GM12874 (cell line): ENCODE results near the gene SIRT7.

Experiments
- TF ChIP-seq, protein P1 (sequence below): IDR thresholded peaks from 2 replicates; pipeline ENCODE4 v1.5.1; 2011; ENCODE audit warnings: low read depth, mild to moderate bottlenecking, control low read depth, low read length, moderate library complexity; ENCODE audit not compliant: insufficient read depth

The SIRT7 gene

DNA sequence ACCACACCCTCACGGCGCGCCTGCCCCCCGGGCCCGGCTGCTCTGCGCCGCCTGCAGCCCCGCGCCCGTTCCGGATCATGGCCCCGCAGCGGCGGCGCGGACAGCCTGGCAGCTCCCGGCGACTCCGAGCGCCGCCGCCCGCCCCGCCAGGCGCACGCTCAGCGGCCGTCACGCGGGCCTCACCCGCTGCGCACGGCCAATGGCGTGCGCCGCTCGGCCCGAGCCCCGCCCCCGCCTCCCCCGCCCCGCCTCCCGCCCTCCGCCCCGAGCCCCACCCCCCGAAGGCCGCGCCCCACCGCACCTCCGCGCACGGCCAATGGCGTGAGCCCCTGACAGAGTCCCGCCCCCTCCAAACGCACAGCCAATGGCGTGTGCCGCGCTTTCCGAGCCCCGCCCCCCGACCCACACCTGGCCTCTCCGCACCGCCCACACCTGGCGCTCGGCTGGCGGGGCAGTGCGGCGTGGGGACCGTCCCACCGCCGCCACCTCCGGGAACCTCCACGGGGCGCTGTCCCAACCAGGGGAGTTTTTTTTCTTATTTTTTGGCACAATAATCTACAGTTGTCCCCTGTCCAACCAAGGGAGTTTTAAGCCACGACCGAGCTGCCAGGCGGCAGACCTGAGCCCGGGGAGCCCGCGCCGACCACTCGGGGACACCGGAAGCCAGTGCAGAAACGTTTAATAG, 6.6 kb downstream of the SIRT7 start, which contains the start of gene PCYT2:
TSS of gene PCYT2 (minus strand) at position 123 of the 685 bp plus-strand sequence. CDS start at position 79, 44 bp downstream.
- TF ChIP-seq, protein P1, sequence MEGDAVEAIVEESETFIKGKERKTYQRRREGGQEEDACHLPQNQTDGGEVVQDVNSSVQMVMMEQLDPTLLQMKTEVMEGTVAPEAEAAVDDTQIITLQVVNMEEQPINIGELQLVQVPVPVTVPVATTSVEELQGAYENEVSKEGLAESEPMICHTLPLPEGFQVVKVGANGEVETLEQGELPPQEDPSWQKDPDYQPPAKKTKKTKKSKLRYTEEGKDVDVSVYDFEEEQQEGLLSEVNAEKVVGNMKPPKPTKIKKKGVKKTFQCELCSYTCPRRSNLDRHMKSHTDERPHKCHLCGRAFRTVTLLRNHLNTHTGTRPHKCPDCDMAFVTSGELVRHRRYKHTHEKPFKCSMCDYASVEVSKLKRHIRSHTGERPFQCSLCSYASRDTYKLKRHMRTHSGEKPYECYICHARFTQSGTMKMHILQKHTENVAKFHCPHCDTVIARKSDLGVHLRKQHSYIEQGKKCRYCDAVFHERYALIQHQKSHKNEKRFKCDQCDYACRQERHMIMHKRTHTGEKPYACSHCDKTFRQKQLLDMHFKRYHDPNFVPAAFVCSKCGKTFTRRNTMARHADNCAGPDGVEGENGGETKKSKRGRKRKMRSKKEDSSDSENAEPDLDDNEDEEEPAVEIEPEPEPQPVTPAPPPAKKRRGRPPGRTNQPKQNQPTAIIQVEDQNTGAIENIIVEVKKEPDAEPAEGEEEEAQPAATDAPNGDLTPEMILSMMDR: no peak

DNA sequence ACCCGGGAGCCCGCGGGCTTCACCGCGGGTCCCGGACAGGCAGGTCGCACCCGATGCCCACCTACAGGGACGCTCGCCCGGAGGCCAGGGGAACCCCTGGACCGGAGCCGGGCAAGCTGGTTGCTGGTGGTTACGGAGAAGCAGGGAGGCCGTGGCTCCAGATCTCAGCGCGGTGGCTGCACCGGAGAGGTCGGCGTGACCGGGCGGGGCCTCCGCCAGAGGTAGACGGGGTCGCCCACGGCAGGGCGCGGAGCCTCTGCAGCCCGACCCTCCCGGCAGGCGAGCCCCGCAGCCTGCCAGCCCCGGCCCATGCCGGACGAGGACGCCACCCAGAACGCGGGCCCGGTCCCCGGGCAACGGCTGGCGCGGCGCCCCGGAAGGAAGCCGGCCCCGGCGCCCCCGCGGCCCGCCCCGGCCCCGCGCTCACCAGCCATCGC, 7.1 kb downstream of the SIRT7 start:
- TF ChIP-seq, protein P1: no peak

DNA sequence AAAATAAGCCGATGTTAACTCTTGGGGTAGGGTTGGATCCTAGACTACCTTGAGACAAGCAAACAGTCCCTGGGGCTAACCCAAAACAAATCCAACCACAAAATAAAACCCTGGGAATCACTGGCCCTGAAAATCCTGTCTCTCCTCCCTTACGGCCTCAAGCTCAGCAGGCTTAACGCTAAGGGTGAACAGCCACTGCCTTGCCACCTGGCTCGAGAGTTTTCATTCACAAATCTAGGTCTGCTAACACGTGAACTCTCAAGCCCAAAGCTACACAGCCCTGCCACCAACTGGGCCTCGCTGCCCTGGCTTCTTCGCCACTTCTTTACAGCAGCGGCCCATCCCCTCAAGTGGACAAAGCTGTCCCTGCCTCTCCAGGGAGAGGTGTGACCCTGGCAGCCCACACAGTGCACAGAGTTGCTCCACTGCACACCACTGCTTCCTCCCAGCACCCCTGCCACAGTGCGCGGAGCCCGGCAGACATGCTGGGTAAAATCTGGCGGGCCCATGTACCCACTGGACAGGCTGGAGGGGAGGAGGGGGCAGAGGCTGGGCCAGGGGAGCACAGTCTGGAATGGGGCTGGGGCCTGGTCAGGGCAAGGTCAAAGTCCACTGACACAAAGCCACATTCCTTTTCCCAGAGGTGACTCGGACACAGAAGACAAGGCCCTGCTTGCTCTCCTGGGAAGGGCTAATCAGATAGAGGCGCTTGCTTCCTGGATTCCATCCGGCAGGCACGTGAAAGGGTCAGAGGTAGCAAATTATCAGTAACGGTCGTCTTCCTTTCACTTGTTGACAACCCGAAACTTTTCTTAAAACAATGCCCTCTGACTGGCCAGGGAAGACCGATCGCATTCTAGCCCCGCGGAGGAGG, 7.8 kb downstream of the SIRT7 start:
- TF ChIP-seq, protein P1: no peak

DNA sequence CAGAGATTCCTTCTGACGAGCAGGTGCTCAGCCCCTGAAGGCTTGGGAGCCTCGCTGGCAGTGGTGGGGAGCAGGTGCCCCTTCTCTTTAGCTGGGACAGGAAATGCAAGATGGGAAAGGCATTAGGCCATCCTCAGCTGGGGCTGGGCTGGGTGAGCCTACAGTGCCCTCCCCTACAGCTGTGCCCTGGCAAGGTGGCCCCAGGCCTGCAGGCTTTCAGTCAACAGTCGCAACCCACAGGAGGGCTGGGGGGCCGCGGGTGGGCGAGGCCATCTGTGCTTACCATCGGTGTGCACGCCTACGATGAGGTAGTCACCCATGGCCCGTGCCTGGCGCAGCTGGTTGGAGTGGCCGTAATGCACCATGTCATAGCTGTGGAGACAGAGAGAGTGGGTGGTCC, 8.7 kb downstream of the SIRT7 start:
- TF ChIP-seq, protein P1: no peak

DNA sequence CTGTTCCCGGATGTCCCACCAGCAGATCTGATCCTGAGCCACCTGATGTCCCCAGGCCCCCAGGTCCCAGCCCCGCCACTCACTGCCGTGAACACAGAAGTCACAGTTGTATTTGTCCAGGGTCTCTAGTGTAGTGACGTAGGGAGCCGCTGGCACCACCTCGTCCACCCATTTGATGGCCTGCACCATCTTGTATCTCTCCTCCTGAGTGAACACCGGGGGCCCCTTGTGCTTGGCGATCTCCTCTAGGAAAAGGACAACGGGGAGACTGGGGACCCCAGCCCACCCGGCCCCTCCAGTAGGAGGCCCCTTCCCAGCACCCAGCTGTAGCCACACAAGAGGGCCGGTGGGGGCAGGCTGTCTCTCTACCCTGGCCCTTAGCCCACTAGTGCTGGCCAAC, 9.2 kb downstream of the SIRT7 start:
- TF ChIP-seq, protein P1: no peak

DNA sequence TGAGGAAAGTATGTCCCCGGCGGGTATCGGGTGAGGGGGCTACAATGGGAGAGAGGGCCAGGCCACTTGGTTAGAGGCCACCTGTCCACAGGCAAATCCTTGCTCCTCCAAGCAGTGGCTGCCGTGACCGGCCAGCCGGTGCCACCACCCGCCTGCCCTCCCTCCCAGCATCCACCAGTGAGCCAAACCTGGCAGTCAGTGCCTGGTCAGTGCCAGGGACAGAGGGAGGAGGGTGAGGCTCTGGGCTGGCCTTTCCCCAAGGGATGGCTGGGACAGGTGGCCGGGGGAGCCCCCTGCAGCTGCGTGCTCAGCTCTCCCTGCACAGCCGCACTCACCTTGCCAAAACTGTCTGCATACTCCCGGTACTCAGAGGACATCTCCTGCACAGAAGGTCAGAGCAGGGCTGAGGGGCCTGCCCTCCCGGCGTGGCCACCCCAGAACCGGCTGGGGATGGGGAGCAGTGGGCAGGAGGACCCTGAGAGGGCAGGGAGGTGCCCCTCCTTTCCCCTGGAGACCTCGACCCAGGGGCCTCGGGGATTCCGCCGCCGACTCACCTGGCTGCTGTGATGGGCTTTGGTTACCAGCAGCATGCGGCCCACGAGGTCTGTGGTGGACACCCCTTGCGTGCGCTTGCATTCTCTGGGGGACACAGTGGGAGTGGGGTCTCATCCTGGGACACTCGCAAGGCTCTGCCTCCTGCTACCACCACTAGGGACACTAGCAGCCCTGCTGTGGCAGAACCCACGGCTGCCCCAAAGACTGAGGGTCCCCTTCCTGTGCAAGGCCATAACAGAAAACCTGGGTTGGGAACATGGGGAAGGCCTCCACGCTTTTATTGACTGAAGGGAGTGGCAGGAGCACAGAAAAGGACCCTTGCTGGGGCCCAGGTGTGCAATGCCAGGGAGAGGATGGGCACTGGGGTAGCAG, 10.5 kb downstream of the SIRT7 start:
- TF ChIP-seq, protein P1: no peak
